OCI-LY7 (cell line): ENCODE measurements around the gene FRMD5.
"Not testable (repeated sequence)": the region's sequence is repeated elsewhere in the genome, so short reads cannot be mapped to it uniquely, and the experiment has no call there.

Experiments
- EZH2phosphoT487 ChIP-seq: fragments of 200-600 bp; sonication (generic); IDR thresholded peaks from 2 replicates; pipeline ENCODE4 v1.6.1; 2018; ENCODE audit warnings: low read depth, borderline replicate concordance, mild to moderate bottlenecking, mixed run types, antibody characterized with exemption, low read length, moderate library complexity, mixed read lengths
- TF ChIP-seq, protein P1 (sequence below): fragments of 200-600 bp; sonication (generic); conservative IDR thresholded peaks from 2 replicates; pipeline ENCODE4 v1.5.1; 2014; ENCODE audit warnings: mild to moderate bottlenecking, antibody characterized with exemption, low read length, moderate library complexity, mixed read lengths

DNA sequence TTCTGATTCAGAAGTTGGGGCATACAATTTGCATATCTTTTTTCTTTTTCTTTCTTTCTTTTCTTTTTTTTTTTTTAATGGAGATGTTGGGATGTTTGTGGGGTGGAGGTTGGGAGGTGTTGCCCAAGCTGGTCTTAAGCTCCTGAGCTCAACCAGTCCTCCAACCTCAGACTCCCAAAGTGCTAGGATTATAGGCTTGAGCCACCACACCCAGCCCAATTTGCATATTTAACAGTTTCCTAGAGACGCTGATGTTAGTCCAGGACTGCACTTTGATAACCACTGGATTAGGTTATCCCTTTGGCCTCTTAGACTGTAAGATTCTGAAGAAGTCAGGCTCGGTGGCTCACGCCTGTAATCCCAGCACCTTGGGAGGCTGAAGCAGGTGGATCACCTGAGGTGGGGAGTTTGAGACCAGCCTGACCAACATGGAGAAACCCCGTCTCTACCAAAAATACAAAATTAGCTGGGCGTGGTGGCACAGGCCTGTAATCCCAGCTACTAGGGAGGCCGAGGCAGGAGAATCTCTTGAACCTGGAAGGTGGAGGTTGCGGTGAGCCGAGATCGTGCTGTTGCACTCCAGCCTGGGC lies 365.0 kb downstream of the FRMD5 start:
- TF ChIP-seq, protein P1, sequence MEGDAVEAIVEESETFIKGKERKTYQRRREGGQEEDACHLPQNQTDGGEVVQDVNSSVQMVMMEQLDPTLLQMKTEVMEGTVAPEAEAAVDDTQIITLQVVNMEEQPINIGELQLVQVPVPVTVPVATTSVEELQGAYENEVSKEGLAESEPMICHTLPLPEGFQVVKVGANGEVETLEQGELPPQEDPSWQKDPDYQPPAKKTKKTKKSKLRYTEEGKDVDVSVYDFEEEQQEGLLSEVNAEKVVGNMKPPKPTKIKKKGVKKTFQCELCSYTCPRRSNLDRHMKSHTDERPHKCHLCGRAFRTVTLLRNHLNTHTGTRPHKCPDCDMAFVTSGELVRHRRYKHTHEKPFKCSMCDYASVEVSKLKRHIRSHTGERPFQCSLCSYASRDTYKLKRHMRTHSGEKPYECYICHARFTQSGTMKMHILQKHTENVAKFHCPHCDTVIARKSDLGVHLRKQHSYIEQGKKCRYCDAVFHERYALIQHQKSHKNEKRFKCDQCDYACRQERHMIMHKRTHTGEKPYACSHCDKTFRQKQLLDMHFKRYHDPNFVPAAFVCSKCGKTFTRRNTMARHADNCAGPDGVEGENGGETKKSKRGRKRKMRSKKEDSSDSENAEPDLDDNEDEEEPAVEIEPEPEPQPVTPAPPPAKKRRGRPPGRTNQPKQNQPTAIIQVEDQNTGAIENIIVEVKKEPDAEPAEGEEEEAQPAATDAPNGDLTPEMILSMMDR, result not testable (repeated sequence)
- TF ChIP-seq EZH2phosphoT487, result not testable (repeated sequence)
